HFF-Myc (cell line): ENCODE results near the gene COL5A1.

Experiments used
- DNase-seq: peaks from one replicate; pipeline ENCODE4 v3.0.0-alpha.2; 2011; ENCODE audit warnings: low read depth; ENCODE audit errors: extremely low read depth
- H3K4me3 ChIP-seq: replicated peaks from 2 replicates; pipeline ENCODE4 v1.5.1; 2011; ENCODE audit warnings: low read depth, mild to moderate bottlenecking, control low read depth, low read length
- TF ChIP-seq, protein P1 (sequence below): IDR thresholded peaks from 2 replicates; pipeline ENCODE4 v1.5.1; 2012; ENCODE audit warnings: mild to moderate bottlenecking, low read depth, low read length, control low read depth; ENCODE audit errors: missing control alignments

COL5A1 gene

DNA sequence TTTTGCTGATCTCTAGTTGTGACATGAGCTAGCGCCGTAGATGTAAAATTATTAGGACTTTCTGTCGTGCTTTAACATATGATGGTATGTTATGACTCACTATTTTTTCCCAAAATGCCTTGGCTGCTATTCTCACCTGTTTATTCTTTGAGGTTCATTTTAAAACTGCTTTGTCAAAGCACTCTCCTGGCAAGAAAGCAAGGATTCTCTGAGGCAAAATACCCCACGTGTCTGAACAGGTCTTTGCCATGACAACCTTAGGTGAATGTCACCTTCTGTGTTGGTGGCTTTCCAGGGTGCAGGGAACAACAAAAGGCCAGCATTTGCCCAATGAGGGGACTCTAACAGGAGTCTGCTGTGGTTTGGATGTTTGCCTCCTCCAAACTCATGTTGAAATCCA lies 30.6 kb upstream of the COL5A1 start:
- TF ChIP-seq, protein P1, sequence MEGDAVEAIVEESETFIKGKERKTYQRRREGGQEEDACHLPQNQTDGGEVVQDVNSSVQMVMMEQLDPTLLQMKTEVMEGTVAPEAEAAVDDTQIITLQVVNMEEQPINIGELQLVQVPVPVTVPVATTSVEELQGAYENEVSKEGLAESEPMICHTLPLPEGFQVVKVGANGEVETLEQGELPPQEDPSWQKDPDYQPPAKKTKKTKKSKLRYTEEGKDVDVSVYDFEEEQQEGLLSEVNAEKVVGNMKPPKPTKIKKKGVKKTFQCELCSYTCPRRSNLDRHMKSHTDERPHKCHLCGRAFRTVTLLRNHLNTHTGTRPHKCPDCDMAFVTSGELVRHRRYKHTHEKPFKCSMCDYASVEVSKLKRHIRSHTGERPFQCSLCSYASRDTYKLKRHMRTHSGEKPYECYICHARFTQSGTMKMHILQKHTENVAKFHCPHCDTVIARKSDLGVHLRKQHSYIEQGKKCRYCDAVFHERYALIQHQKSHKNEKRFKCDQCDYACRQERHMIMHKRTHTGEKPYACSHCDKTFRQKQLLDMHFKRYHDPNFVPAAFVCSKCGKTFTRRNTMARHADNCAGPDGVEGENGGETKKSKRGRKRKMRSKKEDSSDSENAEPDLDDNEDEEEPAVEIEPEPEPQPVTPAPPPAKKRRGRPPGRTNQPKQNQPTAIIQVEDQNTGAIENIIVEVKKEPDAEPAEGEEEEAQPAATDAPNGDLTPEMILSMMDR = no peak
- no peak overlapping the region for H3K4me3 ChIP-seq
- DNase-seq = no peak

GRCh38 chr9:134612309-134612708 lies 29.3 kb upstream of the COL5A1 start:
- TF ChIP-seq, protein P1 = no peak
- no peak for DNase-seq
- no peak overlapping the region for H3K4me3 ChIP-seq

DNA sequence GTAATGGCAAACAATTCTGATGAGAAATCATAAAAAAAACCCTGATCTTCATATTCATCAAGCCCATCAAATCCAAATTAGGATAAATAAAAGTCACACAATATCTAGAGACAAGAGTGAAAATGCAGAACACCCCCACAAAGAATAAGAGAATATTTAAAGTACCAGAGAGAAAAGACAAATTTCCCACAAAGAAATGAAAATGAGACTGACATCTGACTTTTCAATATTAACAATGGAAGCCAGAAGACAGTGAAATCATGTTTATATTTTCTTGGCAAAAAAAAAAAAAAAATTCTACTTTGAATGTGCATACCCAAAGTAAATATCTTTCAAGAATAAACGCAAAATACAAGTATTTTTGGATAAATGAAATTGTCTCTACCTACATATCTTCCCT lies 28.9 kb upstream of the COL5A1 start:
- TF ChIP-seq, protein P1 = no peak
- no peak overlapping the region for H3K4me3 ChIP-seq
- DNase-seq = no peak

DNA sequence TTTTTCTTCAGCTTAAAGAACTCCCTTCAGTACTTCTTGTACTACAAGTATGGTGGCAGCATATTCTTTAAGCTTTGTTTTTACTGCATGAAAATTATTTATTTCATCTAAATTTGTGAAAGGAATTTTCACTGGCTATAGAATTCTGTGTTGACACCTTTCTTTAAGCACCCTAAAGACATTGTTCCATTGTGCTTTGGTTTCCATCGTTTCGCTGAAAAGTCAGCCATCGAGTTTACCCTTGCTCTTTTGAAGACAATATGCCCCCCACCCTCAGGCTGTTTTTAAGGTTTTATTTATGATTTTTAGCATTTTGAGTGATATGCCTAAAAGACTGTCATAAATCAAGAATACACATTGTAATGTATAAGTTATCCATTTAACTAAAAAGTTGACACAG lies 27.3 kb upstream of the COL5A1 start:
- DNase-seq = no peak
- TF ChIP-seq, protein P1 = no peak
- no peak overlapping the region for H3K4me3 ChIP-seq

- no peak for DNase-seq
- TF ChIP-seq, protein P1 = no peak
Observed at GRCh38 chr9:134616341-134616740, 25.3 kb upstream of the COL5A1 start.

DNA sequence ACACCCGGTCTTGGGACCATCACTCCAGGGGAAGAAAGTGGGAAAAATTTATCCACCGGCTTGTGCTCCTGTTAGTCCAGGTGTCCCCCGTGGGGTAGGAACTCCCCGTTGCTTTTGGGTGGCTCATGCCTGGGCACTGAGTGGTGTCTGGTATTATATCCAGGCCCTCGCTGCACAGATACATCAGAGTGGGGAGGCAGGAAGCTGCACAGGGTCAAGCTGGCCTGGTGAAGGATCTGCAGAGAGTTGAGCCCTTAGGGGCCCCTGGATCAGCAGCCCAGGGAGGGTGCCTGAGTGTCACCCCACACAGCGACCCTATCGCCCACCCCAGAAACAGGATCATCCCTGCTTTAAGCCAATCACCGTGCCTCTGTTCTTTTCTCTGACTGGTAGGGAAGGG lies 24.4 kb upstream of the COL5A1 start:
- H3K4me3 ChIP-seq = no peak overlapping the region
- DNase-seq = no peak
- TF ChIP-seq, protein P1 = no peak

More at GRCh38 chr9:134616341-134616740, 25.3 kb upstream of the COL5A1 start:
- H3K4me3 ChIP-seq = no peak overlapping the region

DNA sequence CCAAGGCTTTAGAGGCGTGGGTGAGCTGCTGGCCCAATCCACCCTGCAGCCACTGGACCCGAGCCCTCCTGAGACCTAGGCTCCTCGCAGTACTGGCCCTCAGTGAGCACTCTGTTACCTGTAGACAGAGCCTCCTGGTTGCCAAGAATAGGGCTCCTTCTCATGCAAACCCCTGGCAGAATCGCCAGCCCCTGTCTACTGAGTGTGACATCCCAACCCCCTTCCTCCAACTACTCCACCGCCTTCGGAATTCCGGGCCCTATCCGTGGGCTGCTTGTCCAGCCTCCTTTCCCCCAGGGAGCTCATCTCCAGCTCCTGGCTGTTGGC lies 23.8 kb upstream of the COL5A1 start:
- TF ChIP-seq, protein P1 = no peak
- no peak for DNase-seq
- H3K4me3 ChIP-seq = no peak overlapping the region
